ENCODE data around the gene LIMS1. TPM values are rescaled to one million over a fixed set of nuclear protein-coding genes. Genes with fewer than 3 reads are reported as not detected.
A peak's percentile ranks its signal among the peaks of the same experiment; 100 is the strongest.

The LIMS1 gene
- polyA plus RNA-seq, 1 donor: 47.3 TPM

DNA sequence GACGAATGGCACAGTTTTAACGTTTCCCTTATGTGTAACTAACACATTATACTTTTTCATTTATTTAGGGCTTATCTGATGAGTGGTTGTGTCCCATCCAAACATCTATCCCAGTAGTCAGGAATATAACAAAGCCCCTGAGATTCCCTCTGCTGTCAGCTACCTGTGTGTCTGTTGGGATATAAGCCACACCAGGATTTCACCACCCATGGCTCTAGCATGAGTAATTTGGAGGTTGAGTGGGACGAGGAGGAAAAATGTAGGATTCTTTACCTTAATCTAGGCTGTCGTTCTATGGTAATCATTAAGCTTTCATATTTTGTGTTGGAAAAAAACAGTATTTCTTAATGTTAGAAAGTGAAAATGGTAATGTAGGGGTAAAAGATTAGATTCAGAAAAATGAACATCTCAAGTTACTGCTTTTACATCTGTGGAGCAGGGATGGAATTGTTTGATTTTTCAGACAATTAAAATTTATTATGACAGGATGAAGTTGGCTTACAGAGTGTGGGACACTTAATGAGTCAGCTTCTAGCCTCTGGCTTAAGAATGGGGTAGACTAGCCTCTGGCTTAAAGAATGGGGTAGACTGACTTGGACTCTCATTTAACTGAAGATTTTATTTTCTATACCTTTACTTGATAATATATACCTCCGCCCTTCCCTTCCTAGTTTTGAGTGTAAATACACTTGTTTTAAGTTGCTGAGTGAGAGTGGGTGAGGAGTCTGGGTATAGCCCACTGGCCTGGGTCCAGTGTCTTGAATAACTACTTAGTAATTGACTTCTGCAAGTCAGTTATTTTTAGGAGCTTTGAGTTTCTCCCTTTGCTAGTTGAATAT is 96.5 kb downstream of the LIMS1 start:
- no peaks in the 10 kb centered on the region for H3K27me3 ChIP-seq (ENCODE audit: control insufficient read depth, insufficient read depth, low read length)
- no peak overlapping the region for H3K4me3 ChIP-seq (ENCODE audit: low read length)
- H3K36me3 ChIP-seq (ENCODE audit: control insufficient read depth, insufficient read depth, low read length): no peaks in the 10 kb centered on the region
- H3K27ac ChIP-seq (ENCODE audit: low read length): no peak overlapping the region
- peaks cover 32% of the 10 kb centered on the region for H3K4me1 ChIP-seq (ENCODE audit: control insufficient read depth, insufficient read depth, low read length)
- 60% methylated on average over 1 of the region's 5 CpGs for WGBS (ENCODE audit: insufficient coverage, low lambda C conversion rate)
- DNase-seq: no peak
- H3K9me3 ChIP-seq (ENCODE audit: control insufficient read depth, low read depth, low read length): no peaks in the 10 kb centered on the region

DNA sequence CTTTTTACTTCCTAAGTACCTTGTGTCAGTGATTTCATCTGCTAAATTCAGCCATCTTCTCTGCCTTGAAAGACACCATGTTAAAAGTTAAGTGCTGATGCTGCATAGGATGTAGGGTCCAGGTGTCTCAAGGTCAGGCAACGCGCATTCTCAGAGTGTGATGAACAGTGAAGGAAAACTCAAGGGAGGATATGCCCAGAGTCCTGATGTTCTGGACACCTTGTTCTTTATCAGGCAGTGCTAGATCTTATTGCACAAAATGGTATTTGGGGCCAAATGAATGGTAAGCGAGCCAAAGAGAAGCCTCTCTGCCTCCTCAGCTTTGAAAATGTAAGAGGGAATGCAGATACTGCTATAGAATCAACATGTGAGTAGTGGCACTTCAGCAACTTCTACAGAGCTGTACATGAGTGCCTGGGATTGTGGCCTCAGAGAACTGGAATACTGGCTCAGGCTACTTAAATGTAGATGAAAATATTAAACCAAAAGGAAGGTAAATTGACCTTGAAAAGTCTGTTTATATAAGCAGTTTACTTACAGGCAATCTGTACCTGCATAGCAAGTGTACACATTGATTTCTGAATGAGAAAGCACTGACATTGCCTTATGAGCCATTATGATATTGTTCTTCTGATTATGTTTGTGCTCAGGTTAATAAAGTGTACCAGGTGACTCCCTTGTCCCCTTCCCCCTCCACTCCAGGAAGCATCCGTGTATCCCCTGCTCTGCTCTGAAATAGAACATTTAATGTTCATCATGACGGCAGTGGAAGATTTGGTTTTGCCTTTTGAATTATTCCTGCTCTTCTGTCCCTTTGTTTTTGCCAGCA is 98.3 kb downstream of the LIMS1 start:
- Histone ChIP-seq H3K4me1 (ENCODE audit: control insufficient read depth, insufficient read depth, low read length) (peaks cover 42% of the 10 kb centered on the region), H3K27ac (ENCODE audit: low read length) (no peak overlapping the region), H3K4me3 (ENCODE audit: low read length) (no peak overlapping the region), H3K36me3 (ENCODE audit: control insufficient read depth, insufficient read depth, low read length) (no peaks in the 10 kb centered on the region), H3K27me3 (ENCODE audit: control insufficient read depth, insufficient read depth, low read length) (no peaks in the 10 kb centered on the region), H3K9me3 (ENCODE audit: control insufficient read depth, low read depth, low read length) (no peaks in the 10 kb centered on the region)
- peak in 1 of 2 donors; percentile 46 for DNase-seq
- WGBS (ENCODE audit: insufficient coverage, low lambda C conversion rate): no CpG with 5 or more reads among the region's 5 CpGs

DNA sequence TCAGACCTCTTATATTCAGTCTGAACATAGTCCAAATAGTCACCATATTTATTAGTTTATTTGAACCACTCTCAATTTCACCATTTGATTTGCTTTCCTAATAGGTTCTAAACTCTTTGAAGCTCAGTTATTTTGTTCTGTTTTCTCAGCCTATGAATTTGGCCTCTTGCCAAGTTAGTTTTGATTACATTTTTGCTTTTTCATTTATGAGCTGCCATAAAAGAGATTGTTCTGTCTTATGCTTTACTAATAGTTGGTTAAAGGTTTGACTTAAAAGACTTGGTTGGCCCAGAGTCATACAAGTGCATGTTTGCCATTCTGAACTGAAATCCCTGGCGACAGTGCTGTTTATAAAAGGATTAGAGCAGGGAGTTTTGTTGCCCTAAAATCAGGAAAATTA is 99.1 kb downstream of the LIMS1 start:
- peak overlapping the region; percentile 19 for H3K27ac ChIP-seq (ENCODE audit: low read length)

DNA sequence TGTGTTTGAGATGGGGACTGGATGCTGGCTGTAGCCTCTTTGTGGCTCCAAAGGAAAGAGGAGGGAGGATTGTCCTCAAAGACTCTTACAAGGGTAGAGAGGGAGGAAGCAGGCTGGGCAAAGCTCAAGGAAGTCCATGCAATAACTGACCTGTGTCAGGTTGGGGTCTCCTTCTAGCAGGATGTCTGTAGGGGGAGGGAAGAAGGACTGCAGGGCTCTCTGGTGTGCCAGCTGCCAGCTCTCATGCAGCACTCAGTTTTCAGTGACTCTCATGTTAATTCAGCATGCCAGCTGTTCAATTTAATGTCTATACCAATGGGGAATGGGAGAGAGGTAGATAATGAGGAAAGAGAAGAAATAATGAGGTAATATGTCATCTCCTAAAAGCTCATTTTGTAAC is 99.7 kb downstream of the LIMS1 start:
- no peak for DNase-seq
- peak overlapping the region; percentile 19 for H3K27ac ChIP-seq (ENCODE audit: low read length)
- H3K4me3 ChIP-seq (ENCODE audit: low read length): no peak overlapping the region
- no peaks in the 10 kb centered on the region for H3K27me3 ChIP-seq (ENCODE audit: control insufficient read depth, insufficient read depth, low read length)
- H3K9me3 ChIP-seq (ENCODE audit: control insufficient read depth, low read depth, low read length): no peaks in the 10 kb centered on the region
- H3K36me3 ChIP-seq (ENCODE audit: control insufficient read depth, insufficient read depth, low read length): no peaks in the 10 kb centered on the region
- H3K4me1 ChIP-seq (ENCODE audit: control insufficient read depth, insufficient read depth, low read length): peaks cover 49% of the 10 kb centered on the region

More for the DNA sequence above, 99.1 kb downstream of the LIMS1 start:
- peak in 1 of 2 donors; percentile 77 for DNase-seq
- 0% methylated on average over 1 of the region's 1 CpG for WGBS (ENCODE audit: insufficient coverage, low lambda C conversion rate)
- Histone ChIP-seq H3K36me3 (ENCODE audit: control insufficient read depth, insufficient read depth, low read length) (no peaks in the 10 kb centered on the region), H3K4me3 (ENCODE audit: low read length) (no peak overlapping the region), H3K9me3 (ENCODE audit: control insufficient read depth, low read depth, low read length) (no peaks in the 10 kb centered on the region), H3K4me1 (ENCODE audit: control insufficient read depth, insufficient read depth, low read length) (peaks cover 49% of the 10 kb centered on the region), H3K27me3 (ENCODE audit: control insufficient read depth, insufficient read depth, low read length) (no peaks in the 10 kb centered on the region)

DNA sequence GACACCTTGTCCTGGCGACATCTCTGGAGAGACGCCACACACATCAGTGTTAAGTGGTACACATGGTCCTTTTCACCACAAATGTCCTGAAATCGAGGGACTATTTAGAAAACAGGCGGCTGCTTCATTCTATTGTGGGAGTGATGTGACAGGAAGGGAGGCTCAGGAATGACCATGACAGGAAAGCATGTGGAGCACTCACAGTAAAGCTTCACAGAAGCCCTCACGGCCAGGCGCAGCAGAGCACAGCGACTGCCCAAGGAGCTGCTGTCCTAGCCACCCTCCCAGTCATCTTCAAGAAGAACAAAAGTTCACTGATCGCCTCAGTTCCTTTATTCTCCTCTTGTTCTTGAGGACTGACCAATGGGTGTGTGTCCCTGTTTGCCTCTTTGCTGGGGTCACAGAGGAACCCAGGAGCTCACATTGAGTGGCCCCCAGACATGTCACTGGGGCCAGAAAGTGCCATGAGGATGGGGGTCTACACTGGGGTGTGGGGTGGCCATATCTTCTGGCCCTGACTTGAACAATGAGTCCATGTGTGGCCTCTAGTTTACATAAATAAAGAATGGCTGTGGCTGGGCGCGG is 100.4 kb downstream of the LIMS1 start:
- Histone ChIP-seq H3K4me1 (ENCODE audit: control insufficient read depth, insufficient read depth, low read length) (peaks cover 49% of the 10 kb centered on the region), H3K9me3 (ENCODE audit: control insufficient read depth, low read depth, low read length) (no peaks in the 10 kb centered on the region), H3K4me3 (ENCODE audit: low read length) (no peak overlapping the region), H3K27ac (ENCODE audit: low read length) (peak overlapping the region; percentile 19), H3K36me3 (ENCODE audit: control insufficient read depth, insufficient read depth, low read length) (no peaks in the 10 kb centered on the region), H3K27me3 (ENCODE audit: control insufficient read depth, insufficient read depth, low read length) (no peaks in the 10 kb centered on the region)
- no peak for DNase-seq
- no CpG with 5 or more reads among the region's 10 CpGs for WGBS (ENCODE audit: insufficient coverage, low lambda C conversion rate)

DNA sequence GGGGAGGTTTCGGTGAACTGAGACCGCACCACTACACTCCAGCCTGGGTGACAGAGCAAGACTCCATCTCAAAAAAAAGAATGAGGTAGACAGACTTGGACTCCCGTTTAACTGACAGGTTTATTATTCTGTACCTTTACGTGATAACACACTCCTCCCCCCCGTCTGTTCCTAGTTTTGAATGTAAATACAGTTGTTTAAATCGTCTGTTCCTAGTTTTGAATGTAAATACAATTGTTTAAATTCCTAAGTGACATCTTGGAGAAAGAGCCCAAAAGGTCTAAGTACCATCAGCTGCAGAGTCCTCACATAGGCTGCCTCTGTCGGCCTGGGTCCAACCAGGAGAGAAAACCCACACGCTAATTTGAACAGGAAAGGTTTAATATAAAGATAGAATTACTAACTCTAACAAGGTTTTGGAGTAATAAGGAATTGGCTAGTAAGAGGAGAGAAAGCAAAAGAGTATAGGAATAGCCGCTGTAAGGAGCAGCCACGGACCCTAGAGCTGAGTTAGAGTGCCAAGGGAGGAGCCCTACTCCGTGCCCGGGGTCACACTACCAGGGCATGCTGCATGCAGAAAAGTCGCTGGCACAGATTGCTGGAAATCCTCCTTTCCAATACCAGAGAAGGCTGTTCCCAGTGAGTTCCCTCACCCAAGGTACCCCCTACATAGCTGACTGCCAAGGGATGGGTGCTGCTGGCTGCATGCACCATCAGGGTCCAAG is 101.5 kb downstream of the LIMS1 start:
- Histone ChIP-seq H3K9me3 (ENCODE audit: control insufficient read depth, low read depth, low read length) (no peaks in the 10 kb centered on the region), H3K4me1 (ENCODE audit: control insufficient read depth, insufficient read depth, low read length) (peaks cover 52% of the 10 kb centered on the region), H3K27ac (ENCODE audit: low read length) (peak overlapping the region; percentile 13), H3K36me3 (ENCODE audit: control insufficient read depth, insufficient read depth, low read length) (no peaks in the 10 kb centered on the region), H3K27me3 (ENCODE audit: control insufficient read depth, insufficient read depth, low read length) (no peaks in the 10 kb centered on the region), H3K4me3 (ENCODE audit: low read length) (no peak overlapping the region)
- no peak for DNase-seq
- 53% methylated on average over 6 of the region's 13 CpGs for WGBS (ENCODE audit: insufficient coverage, low lambda C conversion rate)

DNA sequence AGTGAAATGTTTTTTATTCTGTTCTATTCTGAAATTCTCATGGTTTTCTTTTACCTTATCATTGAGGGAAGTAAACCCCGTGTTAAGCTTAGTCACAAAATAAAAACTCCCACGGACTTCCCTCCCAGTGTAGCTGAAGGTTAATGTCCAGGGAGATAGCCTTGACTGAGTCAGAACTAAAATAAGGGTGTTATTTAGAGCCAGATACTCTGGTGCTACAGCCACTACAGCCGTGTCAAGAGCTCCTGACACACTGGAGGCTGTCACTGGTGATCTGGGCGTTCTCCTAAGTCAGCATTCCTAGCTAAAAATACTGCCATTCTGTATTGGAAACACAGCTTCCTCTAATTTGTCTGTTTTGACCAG is 103.0 kb downstream of the LIMS1 start:
- Histone ChIP-seq H3K4me3 (ENCODE audit: low read length) (no peak overlapping the region), H3K27ac (ENCODE audit: low read length) (peak overlapping the region; percentile 90), H3K9me3 (ENCODE audit: control insufficient read depth, low read depth, low read length) (no peaks in the 10 kb centered on the region), H3K4me1 (ENCODE audit: control insufficient read depth, insufficient read depth, low read length) (peaks cover 51% of the 10 kb centered on the region), H3K36me3 (ENCODE audit: control insufficient read depth, insufficient read depth, low read length) (no peaks in the 10 kb centered on the region), H3K27me3 (ENCODE audit: control insufficient read depth, insufficient read depth, low read length) (no peaks in the 10 kb centered on the region)
- WGBS (ENCODE audit: insufficient coverage, low lambda C conversion rate): no CpG with 5 or more reads among the region's 4 CpGs
- peak; percentile 81 to 90 for DNase-seq

DNA sequence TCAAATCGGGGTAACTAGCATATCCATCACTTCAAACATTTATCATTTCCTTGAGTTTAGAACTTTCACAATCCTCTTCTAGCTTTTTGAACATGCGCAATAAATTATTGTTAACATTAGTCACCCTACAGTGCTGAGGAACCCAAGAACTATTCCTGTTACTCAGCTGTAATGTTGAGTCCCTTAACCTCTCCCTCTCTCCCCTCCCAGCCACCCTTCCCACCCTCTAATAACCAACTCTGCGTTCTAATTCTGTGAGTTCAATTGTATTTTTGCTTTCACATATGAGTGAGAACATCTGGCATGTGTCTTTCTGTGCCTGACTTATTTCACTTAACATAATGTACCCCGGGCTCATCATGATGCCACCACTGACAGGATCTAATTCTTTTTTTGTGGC is 106.5 kb downstream of the LIMS1 start:
- Histone ChIP-seq H3K27ac (ENCODE audit: low read length) (no peak overlapping the region), H3K4me3 (ENCODE audit: low read length) (no peak overlapping the region), H3K4me1 (ENCODE audit: control insufficient read depth, insufficient read depth, low read length) (peaks cover 21% of the 10 kb centered on the region), H3K27me3 (ENCODE audit: control insufficient read depth, insufficient read depth, low read length) (no peaks in the 10 kb centered on the region), H3K36me3 (ENCODE audit: control insufficient read depth, insufficient read depth, low read length) (peaks cover 6% of the 10 kb centered on the region), H3K9me3 (ENCODE audit: control insufficient read depth, low read depth, low read length) (peaks cover 3% of the 10 kb centered on the region)
- no peak for DNase-seq
- 96% methylated on average over 3 of the region's 4 CpGs for WGBS (ENCODE audit: insufficient coverage, low lambda C conversion rate)

DNA sequence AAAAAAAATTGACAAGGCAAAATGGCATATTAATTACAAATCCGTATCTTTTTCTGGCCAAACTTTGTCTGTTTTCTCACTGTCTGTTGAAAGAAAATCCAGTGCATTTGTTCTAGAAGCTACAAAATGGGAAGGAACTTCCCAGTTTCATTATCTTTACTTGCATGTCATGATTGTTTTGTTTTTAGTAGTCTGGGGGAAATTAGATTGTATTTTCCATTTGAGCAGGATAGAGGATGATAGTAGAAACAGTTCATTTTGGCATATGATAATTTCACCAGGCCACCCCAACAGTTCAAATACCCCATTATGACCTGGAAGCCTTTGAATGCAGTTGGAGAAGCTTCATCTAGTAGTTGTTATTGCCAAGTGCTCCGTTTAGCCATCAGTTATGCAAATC is 107.5 kb downstream of the LIMS1 start:
- Histone ChIP-seq H3K27me3 (ENCODE audit: control insufficient read depth, insufficient read depth, low read length) (no peaks in the 10 kb centered on the region), H3K4me3 (ENCODE audit: low read length) (no peak overlapping the region), H3K4me1 (ENCODE audit: control insufficient read depth, insufficient read depth, low read length) (peaks cover 12% of the 10 kb centered on the region), H3K9me3 (ENCODE audit: control insufficient read depth, low read depth, low read length) (peaks cover 3% of the 10 kb centered on the region), H3K36me3 (ENCODE audit: control insufficient read depth, insufficient read depth, low read length) (peaks cover 6% of the 10 kb centered on the region), H3K27ac (ENCODE audit: low read length) (no peak overlapping the region)
- DNase-seq: no peak
- WGBS (ENCODE audit: insufficient coverage, low lambda C conversion rate): 100% methylated on average over 1 of the region's 2 CpGs

DNA sequence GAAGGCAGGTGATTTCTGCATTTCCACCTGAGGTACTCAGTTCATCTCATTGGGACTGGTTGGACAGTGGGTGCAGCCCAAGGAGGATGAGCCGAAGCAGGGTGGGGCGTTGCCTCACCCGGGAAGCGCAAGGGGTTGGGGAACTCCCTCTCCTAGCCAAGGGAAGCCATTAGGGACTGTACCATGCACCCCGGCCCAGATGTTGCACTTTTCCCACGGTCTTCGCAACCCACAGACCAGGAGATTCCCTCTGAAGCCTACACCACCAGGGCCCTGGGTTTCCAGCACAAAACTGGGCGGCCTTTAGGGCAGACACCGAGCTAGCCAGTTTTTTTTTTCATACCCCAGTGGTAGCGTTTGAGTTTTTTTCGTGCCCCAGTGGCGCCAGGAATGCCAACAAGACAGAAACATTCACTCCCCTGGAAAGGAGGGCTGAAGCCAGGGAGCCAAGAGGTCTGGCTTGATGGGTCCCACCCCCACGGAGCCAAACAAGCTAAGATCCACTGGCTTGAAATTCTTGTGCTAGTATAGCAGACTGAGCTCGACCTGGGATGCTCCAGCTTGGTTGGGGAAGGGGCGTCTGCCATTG is 109.1 kb downstream of the LIMS1 start:
- DNase-seq: no peak
- H3K27ac ChIP-seq (ENCODE audit: low read length): no peak overlapping the region
- peaks cover 6% of the 10 kb centered on the region for H3K36me3 ChIP-seq (ENCODE audit: control insufficient read depth, insufficient read depth, low read length)
- no peaks in the 10 kb centered on the region for H3K27me3 ChIP-seq (ENCODE audit: control insufficient read depth, insufficient read depth, low read length)
- WGBS (ENCODE audit: insufficient coverage, low lambda C conversion rate): no CpG with 5 or more reads among the region's 15 CpGs
- H3K4me1 ChIP-seq (ENCODE audit: control insufficient read depth, insufficient read depth, low read length): peaks cover 4% of the 10 kb centered on the region
- H3K4me3 ChIP-seq (ENCODE audit: low read length): no peak overlapping the region
- H3K9me3 ChIP-seq (ENCODE audit: control insufficient read depth, low read depth, low read length): peaks cover 3% of the 10 kb centered on the region

All from large intestine (tissue), 3 donors.